HTR-8/SVneo (cell line): ENCODE results near the gene MAPKAPK2.
A peak's percentile ranks its signal among the peaks of the same experiment; 100 is the strongest.
"Not testable (repeated sequence)": the region's sequence is repeated elsewhere in the genome, so short reads cannot be mapped to it uniquely, and the experiment has no call there.

Experiments used
- DNase-seq: peaks from one replicate; pipeline ENCODE4 v3.0.0; 2011; ENCODE audit warnings: low spot score, mixed read lengths; ENCODE audit not compliant: insufficient read length
- FAIRE-seq: peaks from 2 replicates; lab custom pipeline; 2011; peaks lifted over from hg19 to GRCh38; lab: Jason Lieb, UNC

MAPKAPK2 gene

DNA sequence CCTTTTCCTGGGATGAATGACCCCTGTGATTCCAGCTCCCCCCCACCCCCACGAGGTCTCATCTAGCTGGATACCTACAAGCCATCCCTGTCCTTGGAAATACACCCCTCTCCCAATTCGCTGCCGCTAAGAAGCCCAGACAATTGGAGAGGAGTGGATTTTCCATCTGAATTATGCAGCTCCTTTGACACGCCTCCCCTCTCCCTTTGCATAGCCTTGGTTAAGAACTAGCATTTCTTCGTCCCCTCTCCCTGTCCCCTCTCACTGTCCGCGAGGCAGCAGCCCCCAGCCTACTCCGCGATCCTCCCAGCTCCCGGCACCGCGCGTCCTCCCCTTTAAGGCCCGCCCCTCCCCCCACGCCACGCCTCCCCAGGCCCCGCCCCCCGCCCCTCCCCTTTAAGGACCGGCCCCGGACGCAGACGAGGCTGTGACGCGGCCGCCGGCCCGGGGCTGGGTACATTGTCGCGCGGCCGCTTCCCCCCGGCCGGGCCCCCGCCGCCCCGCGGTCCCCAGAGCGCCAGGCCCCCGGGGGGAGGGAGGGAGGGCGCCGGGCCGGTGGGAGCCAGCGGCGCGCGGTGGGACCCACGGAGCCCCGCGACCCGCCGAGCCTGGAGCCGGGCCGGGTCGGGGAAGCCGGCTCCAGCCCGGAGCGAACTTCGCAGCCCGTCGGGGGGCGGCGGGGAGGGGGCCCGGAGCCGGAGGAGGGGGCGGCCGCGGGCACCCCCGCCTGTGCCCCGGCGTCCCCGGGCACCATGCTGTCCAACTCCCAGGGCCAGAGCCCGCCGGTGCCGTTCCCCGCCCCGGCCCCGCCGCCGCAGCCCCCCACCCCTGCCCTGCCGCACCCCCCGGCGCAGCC is at the start of gene MAPKAPK2:
TSS of gene MAPKAPK2 (plus strand) at position 428 of the 856 bp plus-strand sequence. CDS start at position 753, 325 bp downstream.
- DNase-seq (peak; percentile 91), FAIRE-seq (no peak)

DNA sequence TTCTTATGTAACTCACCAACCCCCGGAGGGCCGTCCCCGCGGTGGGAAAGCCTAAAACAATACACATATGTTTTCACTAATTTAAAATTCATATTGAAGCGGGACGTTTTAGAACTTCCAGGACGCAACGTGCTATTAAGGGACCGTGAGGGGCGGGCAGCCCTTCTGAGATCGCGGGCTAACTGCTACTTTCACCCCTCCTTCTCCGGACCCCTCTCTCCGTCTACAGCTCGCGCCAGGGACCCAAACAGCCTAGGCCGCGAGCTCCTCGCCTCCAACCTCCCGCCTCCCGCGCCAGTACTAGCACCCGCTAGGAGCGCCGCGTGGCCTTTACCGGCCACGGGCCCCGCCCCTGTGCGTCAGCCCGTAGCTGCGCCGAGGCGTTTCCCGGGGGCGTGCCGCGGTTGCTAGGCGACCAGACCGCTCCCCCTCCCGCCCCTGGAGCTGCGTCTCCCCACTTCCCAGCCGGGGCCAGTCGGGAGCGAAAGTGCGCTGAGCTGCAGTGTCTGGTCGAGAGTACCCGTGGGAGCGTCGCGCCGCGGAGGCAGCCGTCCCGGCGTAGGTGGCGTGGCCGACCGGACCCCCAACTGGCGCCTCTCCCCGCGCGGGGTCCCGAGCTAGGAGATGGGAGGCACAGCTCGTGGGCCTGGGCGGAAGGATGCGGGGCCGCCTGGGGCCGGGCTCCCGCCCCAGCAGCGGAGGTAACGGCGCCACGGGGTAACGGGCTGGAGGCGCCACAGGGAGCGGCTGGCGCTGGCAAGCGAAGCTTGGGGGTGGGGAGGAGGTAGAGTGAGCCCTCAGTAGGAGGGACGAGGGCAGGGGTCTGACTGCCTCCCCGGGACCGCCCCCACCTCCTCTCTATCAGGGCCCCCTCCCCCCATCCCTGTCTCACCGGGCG is 49.4 kb upstream of the MAPKAPK2 start, which contains the start of gene DYRK3:
TSS of gene DYRK3 (plus strand) at position 457 of the 898 bp plus-strand sequence. CDS start at position 625, 168 bp downstream.
- peak; percentile 93 for DNase-seq
- peak; percentile 95 for FAIRE-seq

- no peak for FAIRE-seq
- DNase-seq: no peak
Observed at GRCh38 chr1:206635978-206636345, 48.7 kb upstream of the MAPKAPK2 start.

DNA sequence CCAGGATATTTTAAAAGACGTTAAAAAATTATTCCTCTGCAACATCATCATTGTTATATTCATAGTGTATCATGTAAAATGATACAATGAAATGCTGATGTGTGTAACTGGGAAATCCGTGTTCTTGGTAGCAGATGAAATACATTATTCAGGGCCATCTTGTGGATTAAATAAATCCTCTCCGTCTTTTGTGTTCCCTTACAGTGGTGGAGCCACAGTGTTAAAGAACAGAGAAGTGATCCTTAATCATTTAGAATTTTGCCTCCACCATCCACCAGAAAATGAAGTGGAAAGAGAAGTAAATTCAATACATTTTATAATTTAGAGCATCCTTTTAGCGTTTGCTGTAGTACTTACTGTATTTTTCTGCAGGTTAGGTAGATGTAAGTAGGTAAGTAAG is 48.0 kb upstream of the MAPKAPK2 start:
- DNase-seq (no peak), FAIRE-seq (no peak)

- no peak for DNase-seq
- FAIRE-seq: no peak
Observed at GRCh38 chr1:206637605-206638004, 47.1 kb upstream of the MAPKAPK2 start.

GRCh38 chr1:206642074-206642473 is 42.6 kb upstream of the MAPKAPK2 start:
- not testable (repeated sequence) for DNase-seq, FAIRE-seq

GRCh38 chr1:206643118-206643698 is 41.5 kb upstream of the MAPKAPK2 start:
- FAIRE-seq (no peak), DNase-seq (no peak)

GRCh38 chr1:206646504-206646903 is 38.2 kb upstream of the MAPKAPK2 start:
- FAIRE-seq (no peak), DNase-seq (no peak)

DNA sequence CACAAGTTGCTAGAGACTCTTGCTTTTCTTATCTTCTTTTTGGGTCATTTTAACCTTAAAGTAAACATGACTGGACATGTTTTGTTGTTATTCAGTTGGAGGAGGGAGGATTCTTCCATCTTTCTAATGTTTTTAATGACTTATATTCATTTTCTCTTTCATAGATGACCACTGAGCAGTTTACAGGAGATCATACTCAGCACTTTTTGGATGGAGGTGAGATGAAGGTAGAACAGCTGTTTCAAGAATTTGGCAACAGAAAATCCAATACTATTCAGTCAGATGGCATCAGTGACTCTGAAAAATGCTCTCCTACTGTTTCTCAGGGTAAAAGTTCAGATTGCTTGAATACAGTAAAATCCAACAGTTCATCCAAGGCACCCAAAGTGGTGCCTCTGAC is 37.5 kb upstream of the MAPKAPK2 start:
- DNase-seq (no peak), FAIRE-seq (no peak)

DNA sequence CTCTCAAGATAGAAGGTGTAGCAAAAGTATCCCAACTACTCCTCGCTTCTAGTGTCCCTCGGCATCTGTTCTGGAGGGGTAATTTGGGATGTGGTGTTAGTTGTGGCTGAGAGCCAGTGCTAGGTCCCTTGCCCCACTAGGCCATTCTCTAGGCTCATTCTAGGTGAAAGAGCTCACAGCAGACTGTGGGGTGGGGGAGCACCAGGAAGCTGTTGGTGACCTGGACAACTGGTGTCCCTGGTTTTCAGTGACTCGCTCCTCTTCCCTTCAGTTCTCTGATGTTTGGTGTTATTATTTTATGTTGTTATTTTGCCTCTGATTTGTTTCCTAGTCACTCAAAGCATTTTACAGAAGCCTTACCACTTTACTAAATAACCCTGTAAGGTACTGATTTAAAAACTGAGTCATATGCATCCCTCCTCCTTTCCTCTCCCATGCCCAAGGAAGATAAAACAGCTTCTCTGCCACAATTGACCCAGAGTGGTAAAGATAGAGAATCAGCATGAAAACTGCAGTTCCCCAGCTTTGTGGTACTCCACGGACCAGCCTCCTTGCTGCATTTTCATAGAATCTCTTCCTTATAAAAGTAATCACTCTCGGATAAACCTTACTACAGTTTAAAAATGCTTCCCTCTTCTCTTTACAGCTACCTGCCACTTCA is 35.3 kb upstream of the MAPKAPK2 start:
- FAIRE-seq (no peak), DNase-seq (no peak)

- no peak for FAIRE-seq
- DNase-seq: no peak
Observed at GRCh38 chr1:206651014-206651413, 33.7 kb upstream of the MAPKAPK2 start.

GRCh38 chr1:206651958-206652890 is 32.5 kb upstream of the MAPKAPK2 start:
- FAIRE-seq (no peak), DNase-seq (no peak)

DNA sequence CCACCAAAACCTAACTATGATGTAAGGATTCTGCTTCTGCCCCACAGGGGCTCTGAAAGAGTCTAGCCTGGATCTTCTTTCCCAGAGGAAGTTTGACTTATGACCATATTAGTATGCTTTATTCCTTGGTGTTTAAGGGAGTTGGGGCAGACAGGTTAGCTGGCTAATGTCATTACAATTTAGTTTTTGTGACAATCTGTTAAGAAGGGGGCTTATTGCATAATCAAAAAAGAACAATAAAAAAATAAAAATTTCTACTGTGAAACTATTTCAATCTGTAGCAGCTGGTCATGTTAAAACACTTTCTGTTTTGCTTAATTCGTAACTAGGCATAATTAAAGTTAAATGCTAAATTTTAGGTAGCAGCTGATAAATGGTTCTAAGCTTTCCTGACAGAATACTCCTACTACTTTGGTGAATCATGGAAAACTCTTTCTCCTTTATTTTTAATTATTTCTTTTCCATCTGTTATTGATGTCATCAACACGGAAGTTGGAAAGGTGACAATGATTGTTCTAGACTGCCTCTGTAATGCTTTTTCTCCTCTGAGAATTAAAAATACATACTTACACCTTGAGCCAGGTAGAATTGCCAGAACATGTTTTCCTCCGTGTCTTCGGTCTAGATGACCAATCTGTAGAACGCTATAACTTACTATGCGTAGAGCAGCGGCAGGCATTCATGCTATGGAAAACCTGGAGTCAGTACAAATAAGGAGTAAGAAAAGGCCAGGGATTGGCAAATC is 30.8 kb upstream of the MAPKAPK2 start:
- no peak for DNase-seq
- no peak for FAIRE-seq

DNA sequence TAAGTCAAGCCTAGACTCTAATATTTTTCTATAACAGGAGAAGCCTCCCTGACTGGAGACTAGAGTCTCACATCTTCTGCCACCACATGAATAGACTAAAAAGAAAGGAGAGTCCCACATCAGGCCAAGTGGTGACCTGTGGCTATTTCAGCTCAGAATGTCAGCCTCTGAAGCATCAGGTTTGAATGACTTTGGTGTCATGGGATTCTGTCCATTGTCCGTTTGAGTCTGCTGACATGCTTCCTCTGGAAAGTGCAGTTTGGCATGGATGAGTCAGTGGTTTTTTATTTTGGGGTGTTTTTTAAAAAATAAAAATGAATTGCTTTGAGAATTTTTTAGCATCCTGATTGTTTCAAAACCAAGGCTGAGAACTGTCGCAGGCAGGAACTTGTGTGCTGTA is 29.9 kb upstream of the MAPKAPK2 start:
- no peak for FAIRE-seq
- no peak for DNase-seq

- no peak for FAIRE-seq
- DNase-seq: no peak
Observed at GRCh38 chr1:206655471-206655882, 29.2 kb upstream of the MAPKAPK2 start.

DNA sequence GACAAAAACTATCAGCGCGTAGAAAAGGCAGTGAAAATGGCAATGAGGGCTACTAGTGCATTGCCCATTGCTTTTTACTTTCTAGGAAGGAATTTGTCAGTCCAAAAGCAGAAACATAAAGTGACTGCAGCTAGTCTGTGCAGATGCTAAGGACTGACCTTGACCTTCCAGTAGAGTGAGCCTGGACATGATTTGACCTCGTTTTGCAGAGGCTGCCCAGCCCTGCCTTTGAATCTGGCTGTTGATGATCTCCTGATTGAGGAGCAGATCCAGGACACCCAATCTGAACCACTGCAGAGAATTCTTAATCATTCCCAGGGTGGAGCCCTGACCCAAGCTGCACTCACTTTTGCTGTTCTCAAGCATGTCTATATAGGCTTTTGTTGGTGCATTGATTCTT is 27.8 kb upstream of the MAPKAPK2 start:
- DNase-seq (no peak), FAIRE-seq (no peak)

DNA sequence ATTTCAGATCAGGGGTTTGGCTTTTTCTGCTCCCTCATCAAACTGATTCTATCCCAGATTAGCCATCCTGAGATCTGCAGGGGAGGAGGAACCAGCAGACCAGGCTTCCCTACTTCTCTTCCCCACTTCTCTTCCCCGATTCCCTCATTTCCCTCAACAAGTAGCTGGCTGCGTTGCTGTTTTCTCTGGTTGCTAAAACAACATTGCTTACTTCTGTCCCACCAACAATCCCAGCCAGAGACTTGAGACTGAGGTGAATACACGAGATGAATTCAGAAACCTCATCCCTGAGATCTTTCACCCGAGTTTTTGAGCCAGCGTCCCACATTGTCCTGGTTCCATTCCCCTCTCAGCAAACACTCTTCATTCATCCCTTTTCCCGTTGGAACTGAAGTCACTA is 27.0 kb upstream of the MAPKAPK2 start:
- DNase-seq: no peak

DNA sequence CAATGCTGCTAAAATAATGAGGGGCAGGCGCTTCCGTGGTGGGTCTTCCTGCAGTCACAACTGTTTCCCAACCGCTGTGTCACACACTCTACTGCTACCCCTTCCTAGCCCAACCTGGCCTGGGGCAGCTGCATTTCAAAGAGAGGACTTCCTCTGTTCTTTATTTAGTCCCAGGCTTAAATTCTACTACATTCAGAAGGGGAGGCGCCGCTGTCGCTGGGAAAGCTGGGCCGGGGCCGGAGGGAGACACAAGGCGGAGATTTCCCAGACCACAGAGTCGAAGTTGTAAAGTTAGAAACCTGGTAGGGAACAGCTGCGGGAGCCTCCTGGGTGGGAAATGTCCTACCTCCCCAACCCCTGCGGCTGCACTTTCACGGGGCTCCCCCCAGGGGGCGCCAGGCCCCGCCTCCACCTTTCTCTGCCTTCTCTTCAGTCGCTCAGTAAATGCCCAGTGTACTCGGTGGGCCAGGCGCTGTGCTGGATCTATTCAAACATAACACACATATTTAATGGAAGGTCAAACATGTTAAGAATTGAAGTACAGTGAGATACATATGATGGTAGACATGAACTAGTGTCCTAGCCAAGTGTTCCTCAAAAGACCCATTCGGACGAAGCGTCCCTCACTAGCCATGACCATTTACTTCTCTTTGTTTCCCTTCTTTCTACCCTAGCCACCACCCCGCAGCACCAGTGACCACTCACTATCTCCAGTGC is 26.3 kb upstream of the MAPKAPK2 start:
- DNase-seq: peak; percentile 26
- no peak for FAIRE-seq

More for the DNA sequence above, 27.0 kb upstream of the MAPKAPK2 start:
- FAIRE-seq: no peak
